ENCODE results near the gene PDX1. TPM values are rescaled to one million over a fixed set of nuclear protein-coding genes. Genes with fewer than 3 reads are reported as not detected.

Gene PDX1
- polyA plus RNA-seq, 1 donor from 2014 or later, result not detected

- TF ChIP-seq MXI1 (conservative IDR thresholded peaks at IDR 0.05; ENCODE audit: poor library complexity, severe bottlenecking) (no peak), EZH2 (IDR thresholded peaks at IDR 0.05; ENCODE audit: borderline replicate concordance, insufficient read depth, low read length, poor library complexity, severe bottlenecking) (no peak), POLR2AphosphoS5 (IDR thresholded peaks at IDR 0.05) (peak; percentile 59), EP300 (conservative IDR thresholded peaks at IDR 0.05; ENCODE audit: poor library complexity, severe bottlenecking) (no peak)
- H4K20me1 ChIP-seq (ENCODE audit: insufficient read depth), result no peaks in the 10 kb centered on the region
These were observed 2.5 kb upstream of the PDX1 start for GRCh38 chr13:27917121-27917947.

GRCh38 chr13:27918041-27918917 is 1.5 kb upstream of the PDX1 start:
- Histone ChIP-seq H3K9ac (ENCODE audit: low read length) (no peak overlapping the region), H3K36me3 (ENCODE audit: insufficient read depth, low read length) (no peaks in the 10 kb centered on the region), H4K20me1 (ENCODE audit: insufficient read depth) (no peaks in the 10 kb centered on the region), H3K27me3 (ENCODE audit: insufficient read depth, low read depth, low read length) (peaks cover 100% of the 10 kb centered on the region), H3K9me2 (ENCODE audit: insufficient read depth, low read length) (no peaks in the 10 kb centered on the region), H3F3A (ENCODE audit: insufficient read depth, low read length, poor library complexity, severe bottlenecking) (no peaks in the 10 kb centered on the region), H3K79me2 (replicated peaks; ENCODE audit: insufficient read depth, low read length) (no peaks in the 10 kb centered on the region), H3K4me2 (ENCODE audit: low read length) (no peak overlapping the region), H3K4me3 (ENCODE audit: low read length) (no peak overlapping the region), H3K27ac (ENCODE audit: low read length) (no peak overlapping the region), H2AFZ (ENCODE audit: low read depth, low read length) (no peak overlapping the region), H3K9me3 (ENCODE audit: low read length) (no peaks in the 10 kb centered on the region)
- TF ChIP-seq RAD21 (conservative IDR thresholded peaks at IDR 0.05), result no peak
- TF ChIP-seq EZH2 (IDR thresholded peaks at IDR 0.05; ENCODE audit: borderline replicate concordance, insufficient read depth, low read length, poor library complexity, severe bottlenecking), result peak; percentile 18
- TF ChIP-seq CTCF (IDR thresholded peaks at IDR 0.05; ENCODE audit: poor library complexity, severe bottlenecking), result no peak

More at GRCh38 chr13:27917121-27917947, 2.5 kb upstream of the PDX1 start:
- Histone ChIP-seq H2AFZ (ENCODE audit: low read depth, low read length) (no peak overlapping the region), H3K27me3 (ENCODE audit: insufficient read depth, low read depth, low read length) (peaks cover 100% of the 10 kb centered on the region), H3K27ac (ENCODE audit: low read length) (no peak overlapping the region), H3K4me2 (ENCODE audit: low read length) (no peak overlapping the region), H3K9ac (ENCODE audit: low read length) (no peak overlapping the region), H3K79me2 (replicated peaks; ENCODE audit: insufficient read depth, low read length) (no peaks in the 10 kb centered on the region), H3K36me3 (ENCODE audit: insufficient read depth, low read length) (no peaks in the 10 kb centered on the region), H3K4me3 (ENCODE audit: low read length) (no peak overlapping the region), H3F3A (ENCODE audit: insufficient read depth, low read length, poor library complexity, severe bottlenecking) (no peaks in the 10 kb centered on the region), H3K9me2 (ENCODE audit: insufficient read depth, low read length) (no peaks in the 10 kb centered on the region), H3K9me3 (ENCODE audit: low read length) (no peaks in the 10 kb centered on the region)

GRCh38 chr13:27918918-27919658 is 712 bp upstream of the PDX1 start:
- H3F3A ChIP-seq (ENCODE audit: insufficient read depth, low read length, poor library complexity, severe bottlenecking), result no peaks in the 10 kb centered on the region
- H3K79me2 ChIP-seq (replicated peaks; ENCODE audit: insufficient read depth, low read length), result no peaks in the 10 kb centered on the region
- no peak overlapping the region for H3K4me2 ChIP-seq (ENCODE audit: low read length)
- H4K20me1 ChIP-seq (ENCODE audit: insufficient read depth), result no peaks in the 10 kb centered on the region
- H3K27me3 ChIP-seq (ENCODE audit: insufficient read depth, low read depth, low read length), result peaks cover 100% of the 10 kb centered on the region
- H2AFZ ChIP-seq (ENCODE audit: low read depth, low read length), result no peak overlapping the region
- no peak for TF ChIP-seq EP300 (conservative IDR thresholded peaks at IDR 0.05; ENCODE audit: poor library complexity, severe bottlenecking)
- TF ChIP-seq POLR2AphosphoS5 (IDR thresholded peaks at IDR 0.05), result peak; percentile 50
- H3K36me3 ChIP-seq (ENCODE audit: insufficient read depth, low read length), result no peaks in the 10 kb centered on the region
- H3K9me2 ChIP-seq (ENCODE audit: insufficient read depth, low read length), result no peaks in the 10 kb centered on the region
- H3K9ac ChIP-seq (ENCODE audit: low read length), result no peak overlapping the region
- no peak overlapping the region for H3K27ac ChIP-seq (ENCODE audit: low read length)
- no peaks in the 10 kb centered on the region for H3K9me3 ChIP-seq (ENCODE audit: low read length)
- no peak overlapping the region for H3K4me3 ChIP-seq (ENCODE audit: low read length)
